ENCODE data around the gene RBM18.

Gene RBM18

DNA sequence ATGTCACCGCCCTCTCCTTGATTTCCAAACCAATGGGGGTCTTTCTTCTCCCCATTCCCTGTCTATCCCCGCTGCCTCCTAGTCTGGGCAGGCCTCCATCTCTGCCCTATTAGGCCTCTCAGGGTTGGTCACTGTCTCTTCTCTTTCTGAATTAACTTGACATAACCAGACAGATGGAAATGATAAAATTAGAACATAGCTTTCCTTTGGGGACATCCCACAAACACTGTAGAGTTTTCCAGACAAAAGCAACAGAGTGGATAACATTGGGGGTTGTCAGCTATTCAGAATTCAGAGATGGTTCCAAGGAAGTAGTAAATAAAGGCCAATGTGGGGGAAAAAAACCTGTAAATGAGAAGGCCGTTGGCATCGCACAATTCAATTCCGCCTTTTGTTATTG is 60.6 kb downstream of the RBM18 start:
- DNase-seq (ENCODE audit: low spot score): no peak

- DNase-seq (ENCODE audit: low spot score): no peak
These were observed 62.5 kb downstream of the RBM18 start for GRCh38 chr9:122202111-122202510.

- no peak for DNase-seq (ENCODE audit: low spot score)
These were observed 63.0 kb downstream of the RBM18 start for GRCh38 chr9:122201641-122202040.

DNA sequence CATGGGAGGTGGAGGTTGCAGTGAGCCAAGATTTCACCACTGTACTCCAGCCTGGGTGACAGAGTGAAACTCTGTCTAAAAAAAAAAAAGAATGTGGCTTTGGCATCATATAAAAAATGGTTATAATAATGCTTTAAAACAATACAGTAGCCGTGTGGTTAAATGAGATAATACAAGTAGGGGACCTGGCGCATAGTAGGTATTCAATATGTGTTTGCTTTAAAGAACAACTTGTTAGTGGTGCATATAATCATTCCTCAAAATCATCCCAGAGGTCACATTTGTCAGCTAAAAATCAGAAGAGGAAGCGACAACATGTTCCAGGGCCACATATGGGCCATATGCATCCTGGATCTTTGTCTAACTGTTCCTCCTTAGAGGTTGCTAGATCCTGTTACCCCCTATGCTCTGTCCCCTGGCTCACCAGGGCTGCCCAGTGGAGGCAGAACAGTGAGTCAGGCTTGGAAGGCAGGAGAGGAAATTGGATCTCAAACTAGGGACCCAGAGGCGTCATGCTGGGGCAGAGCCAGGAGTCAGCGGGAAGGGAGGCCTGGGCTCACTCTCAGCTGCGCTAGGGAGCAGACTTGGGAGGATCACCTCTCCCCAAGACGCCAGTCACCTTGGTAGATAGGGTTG is 63.6 kb downstream of the RBM18 start:
- DNase-seq (ENCODE audit: low spot score): no peak

- no peak for DNase-seq (ENCODE audit: low spot score)
These were observed 66.8 kb downstream of the RBM18 start for GRCh38 chr9:122197882-122198281.

DNA sequence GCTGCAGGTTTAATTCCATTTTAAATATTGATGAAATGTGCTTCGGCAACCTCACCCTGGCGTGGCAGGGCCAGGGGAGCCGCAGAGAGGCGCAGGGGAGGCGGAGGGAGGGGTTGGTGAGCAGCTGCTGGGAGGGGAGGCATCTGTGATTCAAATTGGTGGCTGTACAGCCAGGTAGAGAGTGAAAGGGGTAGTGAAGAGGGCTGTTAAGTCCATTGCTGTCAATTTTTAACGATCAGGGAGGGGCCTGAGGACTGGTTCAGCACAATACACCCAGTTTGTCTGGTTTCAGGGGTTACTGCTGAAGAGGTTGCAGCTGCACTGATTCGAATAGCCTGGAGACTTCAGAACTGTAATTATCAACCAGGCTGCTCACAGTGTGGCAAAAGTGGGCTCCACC is 67.2 kb downstream of the RBM18 start:
- no peak for DNase-seq (ENCODE audit: low spot score)

GRCh38 chr9:122195875-122196274 is 68.8 kb downstream of the RBM18 start:
- no peak for DNase-seq (ENCODE audit: low spot score)

GRCh38 chr9:122193651-122194050 is 71.0 kb downstream of the RBM18 start:
- DNase-seq (ENCODE audit: low spot score): no peak

- no peak for DNase-seq (ENCODE audit: low spot score)
These were observed 71.6 kb downstream of the RBM18 start for GRCh38 chr9:122192914-122193525.

DNA sequence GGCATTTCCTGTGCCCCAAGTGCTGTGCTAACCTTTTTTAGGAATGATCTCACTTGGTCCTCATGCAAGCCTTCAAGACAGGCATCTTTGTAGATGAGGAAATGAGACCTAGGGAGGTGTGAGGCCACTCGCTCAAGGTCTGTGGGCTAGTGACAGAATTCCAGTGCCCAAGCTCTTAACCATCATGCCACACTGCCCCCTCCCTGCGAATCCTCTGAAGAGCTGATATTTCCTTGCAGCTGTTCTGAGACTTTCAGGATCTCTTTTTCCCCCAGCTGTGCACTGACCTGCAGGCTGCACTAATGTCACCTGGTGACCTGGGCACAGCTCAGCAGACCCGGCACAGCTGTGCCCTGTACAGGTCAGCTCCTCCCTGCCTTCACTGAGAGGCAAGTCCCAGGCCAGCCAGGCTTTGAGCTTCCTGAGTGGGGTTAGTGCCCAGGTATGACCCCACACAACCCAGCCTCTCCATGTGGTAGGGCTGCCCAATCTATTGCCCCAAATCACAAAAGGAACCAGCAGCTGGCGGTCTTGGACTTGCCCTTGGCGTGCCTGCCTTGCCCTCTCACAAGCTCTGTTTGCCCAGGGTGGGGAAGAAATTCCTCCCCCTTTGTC is 72.3 kb downstream of the RBM18 start:
- DNase-seq (ENCODE audit: low spot score): no peak

DNA sequence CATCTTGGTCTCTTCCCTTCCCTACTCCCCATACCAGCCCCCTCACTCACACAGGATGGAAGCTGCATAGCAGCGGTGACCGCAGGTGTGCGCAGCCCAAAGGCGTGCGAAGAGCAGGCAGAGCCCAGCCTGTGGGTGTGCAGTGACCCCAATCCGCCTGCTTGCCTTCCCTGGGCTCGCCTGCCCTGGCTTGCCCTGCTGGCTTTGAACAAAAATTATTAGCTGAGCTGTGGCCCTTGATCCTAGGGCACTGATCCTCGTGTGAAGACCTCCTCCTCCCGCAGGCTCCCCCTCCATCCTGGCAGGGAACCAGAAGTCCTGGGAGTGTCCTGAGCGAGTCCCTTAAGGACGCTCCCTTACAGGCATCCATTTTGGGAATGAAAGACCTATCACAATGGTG is 73.1 kb downstream of the RBM18 start:
- no peak for DNase-seq (ENCODE audit: low spot score)

GRCh38 chr9:122190597-122191381 is 73.9 kb downstream of the RBM18 start:
- DNase-seq (ENCODE audit: low spot score): no peak

GRCh38 chr9:122188369-122188768 is 76.3 kb downstream of the RBM18 start:
- DNase-seq (ENCODE audit: low spot score): no peak

Data from ecto neural progenitor cell (in vitro differentiated cells).